AG09309 (cell line): ENCODE results near the gene PTRH1.
A peak's percentile ranks its signal among the peaks of the same experiment; 100 is the strongest.

Experiments used
- DNase-seq: peaks from one replicate; pipeline ENCODE4 v3.0.0-alpha.2; 2010; ENCODE audit warnings: low read depth
- H3K4me3 ChIP-seq: 2 replicates; pipeline ENCODE4 v1.5.1; 2011; ENCODE audit warnings: mild to moderate bottlenecking, low read depth, low read length, moderate library complexity; ENCODE audit not compliant: control insufficient read depth
- CTCF ChIP-seq: IDR thresholded peaks from 2 replicates; pipeline ENCODE4 v1.5.1; 2011; ENCODE audit warnings: mild to moderate bottlenecking, low read depth, low read length, inconsistent platforms; ENCODE audit not compliant: insufficient read depth, control insufficient read depth; ENCODE audit errors: missing control alignments

Gene PTRH1

GRCh38 chr9:127720865-127721227 is 5.4 kb upstream of the PTRH1 start:
- H3K4me3 ChIP-seq, result no peak overlapping the region
- no peak for DNase-seq
- TF ChIP-seq CTCF, result no peak

- no peak overlapping the region for H3K4me3 ChIP-seq
- no peak for TF ChIP-seq CTCF
- DNase-seq, result no peak
These were observed 4.8 kb upstream of the PTRH1 start for GRCh38 chr9:127720031-127720864.

- no peak overlapping the region for H3K4me3 ChIP-seq
- TF ChIP-seq CTCF, result no peak
- no peak for DNase-seq
These were observed 2.3 kb upstream of the PTRH1 start for GRCh38 chr9:127717766-127718165.

GRCh38 chr9:127716412-127716811 is 949 bp upstream of the PTRH1 start:
- no peak for TF ChIP-seq CTCF
- peak overlapping the region; percentile 82; the same call in 1 of the 2 replicates for H3K4me3 ChIP-seq
- DNase-seq, result no peak

GRCh38 chr9:127714951-127715469 is 453 bp downstream of the PTRH1 start:
- DNase-seq, result no peak
- peak overlapping the region; percentile 82 for H3K4me3 ChIP-seq
- no peak for TF ChIP-seq CTCF

- DNase-seq, result no peak
- H3K4me3 ChIP-seq, result peak overlapping the region; percentile 82
- no peak for TF ChIP-seq CTCF
These were observed 1.3 kb downstream of the PTRH1 start for GRCh38 chr9:127714020-127714750.
